HG03460 (cell line): Measurements from ENCODE around the gene CD82.

Experiments
- ATAC-seq: cut with Tn5 transposase; IDR thresholded peaks from one replicate; pipeline ENCODE4 v1.9.1; 2021; ENCODE audit not compliant: unreplicated experiment

Gene CD82

DNA sequence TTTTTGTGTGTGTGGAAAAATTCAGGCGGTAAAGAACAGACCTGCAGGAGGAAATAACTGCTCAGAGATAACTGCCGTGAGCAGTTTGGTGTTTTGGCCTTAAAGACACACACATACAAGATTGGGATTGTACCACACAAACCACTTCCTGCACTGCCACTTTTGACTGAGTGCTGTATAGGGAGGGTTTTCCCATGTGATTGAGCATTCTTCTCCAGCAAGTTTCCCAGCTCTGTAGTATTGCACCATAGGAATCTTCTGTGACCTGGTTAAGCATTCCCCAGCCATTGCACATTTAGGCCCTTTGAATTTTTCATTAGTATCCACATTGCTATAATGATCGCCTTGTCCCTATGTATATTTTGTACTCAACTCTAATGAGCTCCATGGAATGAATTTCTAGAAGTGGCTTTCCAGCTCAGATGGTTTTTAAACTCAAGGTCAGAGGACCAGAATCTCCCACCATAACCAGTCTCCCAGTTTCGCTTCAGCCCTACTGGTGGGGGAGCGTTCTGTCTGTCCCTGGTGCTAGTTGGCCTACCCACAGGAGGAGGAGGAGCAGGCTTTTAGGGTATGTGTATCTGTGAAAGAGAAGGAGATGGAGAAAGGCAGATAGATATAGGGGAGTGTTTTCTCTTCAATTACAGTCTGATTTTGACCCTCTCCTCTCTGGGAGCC, 9.3 kb downstream of the CD82 start:
- ATAC-seq, result peak; percentile 49

DNA sequence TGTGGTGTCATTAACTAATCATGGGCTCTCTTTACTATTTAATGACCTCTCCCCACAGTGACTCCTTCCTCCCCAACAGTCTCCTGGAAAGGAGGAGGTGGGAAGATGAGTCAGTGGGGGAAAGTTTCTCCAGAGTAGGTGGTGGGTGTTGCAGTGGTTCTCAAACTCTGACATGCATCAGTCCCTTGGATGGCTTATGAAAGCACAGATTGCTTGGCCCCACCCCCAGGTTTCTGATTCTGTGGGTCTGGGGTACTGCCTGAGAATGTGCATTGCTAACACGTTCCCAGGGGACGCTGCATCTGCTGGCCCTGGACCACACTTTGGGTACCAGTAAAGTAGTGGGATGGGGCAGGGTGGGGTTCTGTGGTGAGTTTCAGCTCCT, 9.8 kb downstream of the CD82 start:
- ATAC-seq, result peak; percentile 10

DNA sequence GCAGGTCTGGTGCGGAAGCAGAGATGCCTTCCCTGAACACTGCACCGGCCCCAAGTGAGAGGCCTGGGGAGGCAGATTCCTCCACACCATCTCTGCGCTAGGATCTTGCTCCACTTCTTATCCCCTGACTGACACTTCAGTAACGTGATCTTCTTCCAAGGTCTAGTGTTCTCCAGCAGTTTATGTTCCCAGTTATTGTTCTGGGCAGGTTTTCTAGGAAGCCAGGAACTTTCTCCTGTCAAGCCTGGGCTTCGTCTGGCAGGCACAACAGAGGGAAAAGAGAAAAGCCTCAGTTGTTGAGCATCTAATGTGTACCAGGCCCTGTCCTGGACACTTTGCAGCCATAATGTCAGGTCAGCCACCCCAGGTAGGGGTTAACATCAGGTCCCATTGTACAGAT, 10.5 kb downstream of the CD82 start:
- ATAC-seq, result no peak

DNA sequence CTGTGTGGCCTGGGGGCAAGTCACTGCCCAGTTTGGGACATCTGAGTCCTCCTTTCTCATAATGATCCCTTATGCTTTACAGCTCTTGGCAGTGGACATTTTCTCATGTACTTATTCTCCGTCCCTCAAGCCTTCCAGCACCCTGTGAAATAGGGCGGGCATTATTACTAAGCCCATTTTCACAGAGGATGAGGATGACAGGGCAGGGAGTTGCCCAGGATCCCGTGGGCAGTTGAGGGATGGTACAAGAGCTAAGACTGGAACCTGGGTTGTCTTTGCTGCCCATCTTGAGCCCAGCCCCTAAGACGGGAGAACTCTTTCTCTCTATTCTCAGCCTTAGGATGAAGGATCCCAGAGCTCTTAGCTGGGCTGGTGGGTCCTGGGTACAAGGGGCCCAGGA, 11.2 kb downstream of the CD82 start:
- no peak for ATAC-seq

DNA sequence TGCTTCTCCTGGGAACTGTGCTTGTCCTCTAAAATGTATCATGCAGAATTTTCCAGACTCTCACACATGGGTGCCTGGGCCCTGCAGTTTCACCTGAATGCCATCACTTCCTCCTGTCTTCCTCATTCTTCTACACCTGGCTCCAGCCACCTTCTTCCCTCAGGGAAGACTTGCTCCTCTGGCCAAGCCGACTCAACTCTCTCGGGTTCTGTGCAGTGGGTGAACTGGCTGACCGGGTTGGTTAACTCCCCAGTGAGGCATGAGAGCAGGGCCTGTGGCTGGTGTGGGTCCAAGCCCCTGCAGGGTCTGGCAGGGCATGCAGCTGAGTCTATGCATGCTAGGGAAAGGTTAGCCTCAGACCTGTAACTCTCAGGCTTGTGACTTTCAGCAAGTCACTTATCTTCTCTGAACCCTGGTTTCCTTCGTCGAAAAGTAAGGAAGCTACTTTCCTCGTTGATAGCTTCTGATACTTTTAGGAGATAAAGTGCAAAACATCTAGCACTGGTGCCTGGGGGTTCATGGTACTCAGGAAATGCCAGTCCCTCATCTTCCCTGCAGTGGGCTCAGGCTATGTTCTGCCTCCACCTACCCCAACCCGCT, 11.9 kb downstream of the CD82 start:
- ATAC-seq, result no peak

DNA sequence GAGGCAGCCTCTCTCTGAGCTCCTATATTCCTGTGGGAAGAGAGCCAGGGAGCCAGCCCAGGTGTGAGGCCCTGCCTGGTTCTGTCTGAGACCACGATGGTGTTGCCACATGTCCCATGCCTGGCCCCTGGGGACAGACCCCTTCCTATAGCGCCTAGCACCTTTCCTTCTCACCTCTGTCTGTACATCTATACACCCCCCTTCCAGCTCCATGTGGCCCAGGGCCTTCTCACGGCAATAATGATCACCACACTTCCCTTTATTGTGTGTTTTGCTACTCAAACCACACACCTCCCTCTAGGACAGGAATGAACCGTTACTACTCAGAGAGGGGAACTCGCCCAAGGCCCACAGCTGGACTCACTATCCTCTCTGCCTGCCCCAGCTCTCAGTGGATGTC, 12.8 kb downstream of the CD82 start:
- no peak for ATAC-seq

DNA sequence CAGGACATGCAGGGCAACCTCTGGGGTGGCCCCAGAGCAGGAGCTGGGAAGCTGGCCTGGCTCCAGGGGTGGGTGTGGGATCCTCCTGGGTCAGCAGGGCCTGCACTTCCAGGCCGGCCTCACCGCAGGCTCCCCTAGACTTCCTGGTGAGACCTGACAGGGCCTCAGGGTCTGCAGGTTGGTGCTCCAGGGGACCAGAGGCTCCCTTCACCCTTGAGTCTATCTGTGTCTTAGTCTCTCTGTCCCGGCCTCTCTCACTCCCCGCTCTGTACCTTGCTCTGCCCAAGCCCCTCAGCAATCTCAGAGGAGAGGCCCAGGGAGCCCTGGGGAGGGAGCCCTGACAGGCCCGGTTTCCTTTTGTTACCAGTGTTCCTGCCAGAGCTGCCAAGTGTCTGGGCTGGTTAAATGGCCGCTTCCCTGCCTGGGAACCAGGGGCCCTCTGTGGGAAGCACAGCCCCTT, 13.9 kb downstream of the CD82 start:
- ATAC-seq, result no peak

DNA sequence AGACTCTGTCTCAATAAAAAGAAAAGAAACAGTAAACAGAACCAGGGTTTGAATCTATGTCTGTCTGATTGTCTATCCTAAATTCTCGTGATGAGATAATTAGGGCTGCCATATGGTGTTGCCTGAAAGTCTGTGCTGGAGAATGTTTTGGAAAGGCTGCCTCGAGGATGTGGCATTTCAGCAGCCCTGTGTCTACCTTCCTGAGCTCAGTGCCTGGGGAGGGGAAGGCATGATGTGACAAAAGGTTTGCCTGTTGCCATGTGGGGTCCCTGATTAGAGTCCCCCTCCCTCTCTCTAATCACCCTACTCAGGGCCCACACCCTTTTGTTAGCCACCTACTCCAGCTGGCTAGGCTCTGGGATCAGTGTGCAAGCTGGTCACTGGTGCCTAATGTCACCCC, 15.2 kb downstream of the CD82 start:
- no peak for ATAC-seq

DNA sequence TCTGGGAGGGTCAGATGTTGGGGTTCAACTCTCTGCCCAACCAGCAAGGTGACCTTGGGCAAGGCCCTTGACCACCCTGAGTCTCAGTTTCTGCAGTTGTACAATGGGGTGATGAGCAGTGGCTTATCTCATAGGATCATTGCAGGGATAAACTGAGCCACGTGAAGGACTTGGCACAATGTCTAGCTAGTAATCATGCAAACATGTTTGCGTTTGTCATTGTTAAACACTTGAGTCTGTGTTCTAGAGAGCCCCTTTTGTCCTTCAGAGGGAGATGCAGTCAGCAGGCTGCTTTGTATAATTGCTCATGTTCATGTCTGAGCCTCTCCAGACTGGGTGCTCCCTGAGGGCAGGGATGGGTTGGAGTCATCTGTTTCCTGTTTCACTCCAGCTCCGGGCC, 15.8 kb downstream of the CD82 start:
- no peak for ATAC-seq

DNA sequence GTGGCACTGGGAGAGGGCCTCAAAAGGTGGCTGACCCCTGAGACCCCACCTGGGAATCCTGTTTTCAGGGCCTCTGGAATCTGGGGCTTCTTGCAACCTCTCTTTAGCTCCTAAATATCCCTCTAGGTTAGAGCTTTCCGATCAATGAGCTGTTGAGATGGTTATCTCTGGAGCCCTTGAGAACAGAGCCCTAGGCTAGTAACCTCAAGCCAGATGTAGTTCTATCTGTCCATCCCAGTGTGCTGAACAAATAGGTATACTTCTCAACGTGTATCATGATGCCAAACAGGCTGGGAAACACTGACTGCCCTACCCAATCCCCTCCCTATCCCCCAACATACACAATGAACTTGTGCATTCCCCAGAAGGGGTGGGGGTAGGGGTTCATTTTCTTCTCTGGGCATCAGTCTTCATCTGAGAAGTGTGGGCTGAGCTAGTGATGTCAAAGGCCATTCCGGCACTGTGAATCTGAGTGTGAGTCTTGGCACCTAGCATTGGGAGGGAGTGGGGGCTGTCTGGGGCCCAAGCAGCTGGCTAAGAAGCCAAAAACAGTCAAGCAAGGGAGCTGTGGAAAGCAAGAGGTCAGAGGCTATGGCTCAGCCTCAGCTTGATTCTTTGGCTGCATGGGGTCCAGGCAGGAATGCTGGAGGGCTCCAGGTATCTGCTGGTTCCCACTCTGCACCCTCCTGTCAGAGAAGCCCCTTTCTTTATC, 17.3 kb downstream of the CD82 start:
- no peak for ATAC-seq

DNA sequence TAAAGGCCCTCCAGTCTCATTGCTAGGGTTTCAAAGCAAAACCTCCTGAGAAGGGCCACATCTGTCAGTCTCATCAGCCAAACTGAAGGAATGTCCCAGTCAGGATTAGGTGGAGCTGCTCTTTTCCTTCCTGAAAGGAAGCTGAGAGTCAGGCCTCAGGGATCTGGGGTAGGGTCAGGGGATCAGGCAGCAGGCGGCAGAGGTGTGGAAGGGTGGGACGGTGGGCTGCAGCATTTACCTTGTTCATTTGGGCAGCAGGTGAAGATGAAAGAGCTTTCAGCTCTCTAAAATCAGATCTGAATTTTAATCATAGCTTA, 17.8 kb downstream of the CD82 start:
- no peak for ATAC-seq

DNA sequence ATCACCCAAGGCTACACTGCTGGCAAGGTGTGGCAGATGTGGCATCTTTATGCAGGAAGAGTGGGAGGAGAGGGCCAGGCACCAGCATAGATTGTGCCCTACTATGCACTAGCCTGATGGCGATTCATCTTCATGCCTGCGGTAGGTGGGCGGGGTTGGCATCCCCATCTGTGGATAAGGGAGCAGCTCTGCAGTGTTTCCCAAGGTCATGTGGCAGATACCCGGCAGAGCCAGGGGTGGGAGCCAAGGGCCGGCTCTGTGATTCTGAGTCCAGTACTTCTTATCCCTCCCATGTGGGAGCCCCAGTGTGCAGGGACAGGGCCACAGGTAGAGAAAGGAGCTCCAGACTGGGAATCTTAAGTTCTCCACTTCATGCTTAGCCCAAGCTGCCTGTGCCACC, 20.0 kb downstream of the CD82 start:
- no peak for ATAC-seq

DNA sequence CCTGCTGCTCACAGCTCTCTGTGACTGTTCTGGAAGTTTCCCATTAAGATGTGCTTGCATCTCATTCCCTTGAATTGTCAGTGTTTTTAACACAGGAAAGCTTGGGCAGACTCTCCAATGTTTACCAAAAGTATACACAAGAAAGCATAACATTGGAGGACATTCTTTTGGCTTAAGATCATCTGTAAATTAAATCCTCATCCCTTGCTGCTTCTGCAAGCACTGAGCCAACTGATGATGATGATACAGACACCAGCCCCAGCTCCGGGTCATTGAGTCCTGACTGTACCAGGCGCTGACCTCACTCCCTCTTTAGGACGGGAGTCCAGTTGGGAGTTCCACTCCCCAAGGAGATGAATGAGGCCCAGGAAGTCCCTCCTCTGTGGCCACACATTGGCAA, 23.8 kb downstream of the CD82 start:
- ATAC-seq, result no peak

DNA sequence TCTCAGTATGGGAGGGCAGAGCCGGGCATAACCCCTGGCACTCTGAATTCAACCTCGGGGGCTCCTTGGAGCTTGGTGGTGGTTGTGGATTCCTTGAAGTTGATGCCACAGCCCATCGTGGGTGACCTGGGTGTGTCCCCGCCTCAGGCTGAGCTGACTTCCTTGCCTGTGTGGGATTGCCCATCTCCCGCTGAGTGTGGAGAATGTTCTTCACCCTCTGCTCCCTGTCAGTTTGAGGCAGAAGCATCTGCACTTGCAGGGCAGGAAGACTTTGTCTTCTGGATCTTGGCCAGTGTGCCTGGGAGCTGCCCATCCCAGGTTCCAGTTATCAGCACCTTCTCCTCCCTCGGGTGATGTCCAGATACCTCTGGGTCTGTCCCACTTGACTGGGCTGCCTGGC, 25.3 kb downstream of the CD82 start:
- ATAC-seq, result no peak

DNA sequence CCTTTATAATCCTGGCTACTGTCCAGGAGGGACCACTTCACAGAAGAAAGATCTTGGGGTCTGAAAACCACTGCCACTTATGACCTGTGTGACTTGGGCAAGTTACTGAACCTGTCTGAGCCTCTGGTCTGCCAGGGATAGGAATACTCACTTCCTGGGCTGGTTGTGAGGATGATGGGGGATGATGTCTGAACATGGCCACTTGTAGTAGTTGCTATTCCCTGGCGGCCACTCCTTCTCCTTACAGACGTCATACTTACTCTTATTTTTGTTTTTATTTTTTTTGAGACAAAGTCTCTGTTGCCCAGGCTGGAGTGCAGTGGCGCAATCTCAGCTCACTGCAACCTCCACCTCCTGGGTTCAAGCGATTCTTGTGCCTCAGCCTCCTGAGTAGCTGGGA, 26.1 kb downstream of the CD82 start:
- no peak for ATAC-seq

DNA sequence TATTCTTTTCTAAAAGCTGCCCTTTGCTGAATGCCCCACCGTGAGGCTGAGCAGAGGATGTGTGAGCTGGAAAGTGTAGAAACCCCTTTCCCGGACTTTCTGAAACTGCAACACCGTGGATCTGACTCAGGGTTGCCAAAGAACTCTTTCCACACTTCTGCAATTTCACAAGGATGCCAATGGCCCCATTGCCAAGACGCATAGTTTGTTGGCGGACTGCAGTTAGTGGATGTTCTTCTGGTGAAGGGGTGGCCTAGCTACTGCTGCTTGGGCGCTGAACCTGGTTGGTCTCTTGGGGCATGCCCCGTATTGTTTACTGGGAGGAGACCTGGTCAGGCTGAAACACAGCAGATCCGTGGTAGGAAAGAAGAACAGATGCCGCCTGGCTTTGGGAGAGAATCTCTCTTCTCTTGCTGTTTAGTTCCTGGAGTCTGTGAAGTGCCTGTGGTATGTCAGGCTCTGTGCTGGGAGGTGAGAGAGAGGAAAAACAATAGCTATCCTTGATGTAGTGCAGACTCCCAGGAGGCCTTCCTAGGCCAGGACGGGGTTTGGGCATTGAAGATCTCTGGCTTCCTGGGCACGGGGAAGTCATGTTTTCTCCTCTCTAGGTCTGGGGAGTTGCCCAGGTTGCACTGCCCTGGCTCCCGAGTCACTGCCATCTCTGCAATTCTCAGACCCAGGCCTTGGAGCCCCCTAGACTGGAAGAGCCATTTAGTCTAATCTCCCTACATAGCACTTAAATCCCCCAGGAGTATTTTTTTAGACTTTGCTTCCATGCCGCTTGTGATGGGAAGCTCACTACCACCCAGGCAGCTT, 26.9 kb downstream of the CD82 start:
- no peak for ATAC-seq

DNA sequence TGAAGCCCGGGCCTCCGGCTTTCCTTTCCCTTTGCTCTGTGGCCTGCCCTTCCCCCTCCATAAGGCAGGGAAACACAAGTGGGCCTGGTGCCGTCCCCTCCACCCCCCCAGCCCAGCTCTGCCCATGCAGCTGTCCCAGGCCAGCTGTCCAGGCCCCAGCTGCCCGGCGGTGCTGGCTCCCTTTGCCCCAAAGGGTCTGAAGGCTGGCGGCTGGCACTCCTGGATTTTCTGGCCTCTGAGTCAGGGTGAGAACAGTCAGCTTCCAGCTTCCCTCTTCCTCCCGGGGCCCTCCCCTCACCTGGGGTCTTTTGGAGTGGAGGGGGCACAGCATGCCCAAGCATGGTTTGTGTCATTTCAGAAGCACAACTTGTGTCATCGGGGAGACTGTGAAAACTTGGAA, 27.8 kb downstream of the CD82 start:
- no peak for ATAC-seq

DNA sequence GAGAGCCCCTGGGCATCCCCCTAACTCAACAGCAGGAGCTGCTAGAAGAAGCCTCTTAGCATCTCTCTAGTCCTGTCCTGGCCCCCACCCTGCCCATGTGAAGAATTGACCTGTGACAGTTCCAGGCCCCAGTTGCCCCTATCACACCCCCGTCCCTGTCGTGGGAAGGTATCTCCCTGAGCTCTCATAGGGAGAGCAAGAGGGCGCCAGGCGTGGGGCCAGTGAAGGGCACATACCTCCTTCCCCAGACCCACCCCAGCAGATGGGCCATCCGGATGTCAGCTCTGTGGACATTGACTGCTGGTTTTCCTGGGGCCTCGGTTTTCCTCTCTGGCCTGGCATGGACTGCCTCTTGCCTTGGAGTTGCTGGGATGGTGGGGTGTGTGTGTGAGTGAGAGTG, 29.5 kb downstream of the CD82 start:
- ATAC-seq, result no peak

DNA sequence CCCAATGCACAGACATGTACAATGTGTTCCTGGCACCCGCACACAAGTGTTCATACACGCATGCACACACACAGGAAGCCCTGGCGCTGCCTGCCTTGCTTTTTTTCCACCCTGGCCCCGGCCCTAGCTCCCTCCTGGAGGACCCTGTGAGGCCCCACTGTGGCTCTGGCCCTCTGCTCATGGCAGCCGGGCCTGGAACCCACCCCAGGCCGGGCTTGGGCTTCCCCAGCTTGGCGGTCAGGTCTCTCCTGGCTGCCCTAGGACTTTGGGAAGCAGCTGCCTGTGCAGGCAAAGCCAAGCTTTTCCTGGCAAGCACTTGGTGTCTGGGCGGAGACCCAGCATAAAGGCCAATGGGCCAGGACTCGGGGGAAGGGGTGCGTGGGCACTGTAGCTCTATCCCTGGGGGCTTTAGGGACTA, 30.5 kb downstream of the CD82 start:
- no peak for ATAC-seq

DNA sequence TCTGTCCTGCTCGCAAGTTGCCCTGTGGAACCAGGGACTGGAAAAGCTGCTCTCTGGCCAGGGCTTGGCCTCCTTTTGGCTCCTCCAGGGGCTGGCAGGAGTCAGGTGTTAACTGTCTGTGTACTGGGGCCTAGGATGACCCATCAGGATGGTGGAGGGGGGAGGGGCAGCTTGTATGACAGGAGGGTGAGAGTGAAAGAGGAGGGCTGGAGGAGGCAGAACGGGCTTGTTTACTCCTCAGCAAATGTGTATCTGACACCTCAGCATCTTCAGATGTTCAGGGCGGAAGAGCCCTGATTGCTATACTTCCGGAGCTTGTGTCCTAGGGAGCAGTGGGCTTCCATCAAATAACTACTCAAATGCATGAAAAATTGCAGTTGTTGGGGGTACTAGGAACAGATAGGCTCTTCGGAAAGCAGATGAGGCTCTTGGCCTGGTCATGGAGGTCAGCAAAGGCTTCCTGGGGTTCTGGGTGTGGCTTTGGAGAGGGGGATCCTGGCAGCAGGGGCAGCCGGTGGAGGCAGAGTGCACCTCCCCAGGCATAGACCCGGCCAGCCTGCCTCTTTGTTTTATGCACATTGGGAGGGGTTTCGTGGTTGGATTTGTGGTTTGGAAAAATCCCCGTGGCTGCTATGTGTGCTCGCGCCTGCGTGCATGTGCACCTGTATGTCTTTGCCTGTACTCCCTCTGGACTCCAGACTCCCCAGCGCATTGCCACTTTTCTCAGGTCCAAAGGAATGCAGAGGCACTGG, 31.2 kb downstream of the CD82 start:
- peak; percentile 31 for ATAC-seq

DNA sequence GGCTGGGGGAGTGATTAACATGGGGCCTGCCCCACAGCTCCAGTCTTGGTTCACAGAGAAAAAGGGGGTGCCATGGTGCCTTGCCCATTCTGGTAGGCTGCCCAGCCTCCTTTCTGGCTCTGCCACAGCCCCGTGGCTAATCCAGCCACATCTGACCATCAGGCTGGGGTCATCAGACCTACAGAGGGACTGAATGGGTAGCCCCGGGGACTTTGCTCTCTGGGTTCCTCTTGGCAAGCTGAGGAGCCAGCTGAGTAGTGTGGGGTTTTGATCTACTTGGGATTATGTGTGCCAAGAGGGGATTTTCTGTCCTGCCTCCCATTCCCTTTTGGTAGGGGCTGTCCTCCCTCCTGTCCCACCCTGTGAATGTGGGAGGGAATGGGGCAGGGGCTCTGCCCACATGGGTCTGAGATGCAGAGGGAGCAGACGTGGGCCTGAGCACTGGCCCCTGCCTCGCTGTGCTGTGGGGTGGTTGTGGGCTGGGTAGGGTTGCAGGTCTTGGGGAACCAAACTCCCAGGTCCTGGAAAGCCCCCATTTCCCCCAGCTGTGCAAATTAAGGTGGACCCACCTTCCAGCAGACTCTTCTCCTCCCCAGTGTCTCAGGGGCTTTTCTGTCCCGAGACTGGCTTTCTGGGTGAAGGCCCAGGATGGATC, 32.0 kb downstream of the CD82 start:
- no peak for ATAC-seq
